D721Med (cell line): ENCODE measurements around the gene TLR2.

Experiments used
- DNase-seq: peaks from one replicate; pipeline ENCODE4 v3.0.0; 2011; ENCODE audit warnings: low spot score; ENCODE audit not compliant: insufficient read length
- FAIRE-seq: peaks from 2 replicates; lab custom pipeline; 2011; peaks lifted over from hg19 to GRCh38; lab: Jason Lieb, UNC
- TF ChIP-seq, protein P1 (sequence below): IDR thresholded peaks from 2 replicates; pipeline ENCODE4 v1.5.1; 2012; ENCODE audit warnings: mild to moderate bottlenecking, control low read depth; ENCODE audit not compliant: insufficient read depth; ENCODE audit errors: missing control alignments

Gene TLR2

DNA sequence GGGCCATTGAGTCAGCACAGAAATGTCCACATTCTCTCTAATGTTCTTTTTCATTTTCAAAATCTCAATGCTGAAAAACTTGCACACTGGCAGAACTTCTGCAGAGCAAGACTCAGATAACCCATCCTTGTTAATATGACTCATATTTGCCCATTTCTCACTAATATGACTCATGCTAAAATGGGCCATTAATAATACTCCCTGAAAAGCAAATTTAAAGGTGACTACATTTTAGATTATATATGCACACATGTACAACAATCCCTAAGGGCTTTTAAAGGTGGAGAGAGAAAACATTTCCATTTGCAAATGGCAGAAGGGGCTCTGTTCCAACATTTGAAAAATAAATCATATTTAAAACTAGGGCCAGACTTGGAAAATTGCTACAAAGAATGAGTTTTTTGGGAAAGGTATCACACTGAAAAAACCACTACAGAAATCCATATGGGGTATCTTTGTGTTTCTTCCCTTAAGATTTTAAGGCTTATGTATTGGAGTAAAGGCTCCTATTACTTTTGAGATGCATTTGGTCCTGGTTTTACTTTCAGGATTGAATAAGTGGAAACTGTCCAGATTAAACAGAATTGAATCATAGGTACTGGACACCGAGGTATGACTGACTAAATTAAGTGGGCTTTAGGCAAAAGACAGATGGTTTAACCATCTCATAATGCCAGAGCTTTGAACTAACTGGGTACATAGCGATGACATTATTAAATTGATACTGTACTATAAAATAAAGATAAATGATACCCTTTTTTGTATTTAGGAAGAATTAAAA lies 30.0 kb downstream of the TLR2 start:
- FAIRE-seq (no peak), DNase-seq (no peak)
- TF ChIP-seq, protein P1, sequence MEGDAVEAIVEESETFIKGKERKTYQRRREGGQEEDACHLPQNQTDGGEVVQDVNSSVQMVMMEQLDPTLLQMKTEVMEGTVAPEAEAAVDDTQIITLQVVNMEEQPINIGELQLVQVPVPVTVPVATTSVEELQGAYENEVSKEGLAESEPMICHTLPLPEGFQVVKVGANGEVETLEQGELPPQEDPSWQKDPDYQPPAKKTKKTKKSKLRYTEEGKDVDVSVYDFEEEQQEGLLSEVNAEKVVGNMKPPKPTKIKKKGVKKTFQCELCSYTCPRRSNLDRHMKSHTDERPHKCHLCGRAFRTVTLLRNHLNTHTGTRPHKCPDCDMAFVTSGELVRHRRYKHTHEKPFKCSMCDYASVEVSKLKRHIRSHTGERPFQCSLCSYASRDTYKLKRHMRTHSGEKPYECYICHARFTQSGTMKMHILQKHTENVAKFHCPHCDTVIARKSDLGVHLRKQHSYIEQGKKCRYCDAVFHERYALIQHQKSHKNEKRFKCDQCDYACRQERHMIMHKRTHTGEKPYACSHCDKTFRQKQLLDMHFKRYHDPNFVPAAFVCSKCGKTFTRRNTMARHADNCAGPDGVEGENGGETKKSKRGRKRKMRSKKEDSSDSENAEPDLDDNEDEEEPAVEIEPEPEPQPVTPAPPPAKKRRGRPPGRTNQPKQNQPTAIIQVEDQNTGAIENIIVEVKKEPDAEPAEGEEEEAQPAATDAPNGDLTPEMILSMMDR = no peak

DNA sequence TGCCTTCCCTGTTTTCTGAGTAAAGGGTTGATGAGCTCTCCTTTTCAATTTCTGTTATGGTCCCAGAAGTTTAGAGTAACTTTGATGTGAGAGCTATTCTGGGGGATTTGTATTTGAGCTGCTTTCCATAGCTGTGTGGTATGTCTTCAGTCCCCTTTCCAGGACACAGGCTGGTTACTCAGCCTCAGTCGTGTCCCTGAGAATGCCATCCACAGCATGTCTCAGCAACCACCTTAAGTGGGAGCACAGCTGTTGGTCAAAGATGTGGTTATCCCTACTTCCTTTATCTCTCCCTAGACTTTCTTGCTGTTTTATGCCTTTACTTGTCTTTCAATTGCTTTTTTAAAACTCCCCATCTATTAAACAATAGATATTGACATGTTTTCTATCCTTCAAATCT lies 38.0 kb downstream of the TLR2 start:
- DNase-seq (no peak), FAIRE-seq (no peak)
- TF ChIP-seq, protein P1 = no peak

DNA sequence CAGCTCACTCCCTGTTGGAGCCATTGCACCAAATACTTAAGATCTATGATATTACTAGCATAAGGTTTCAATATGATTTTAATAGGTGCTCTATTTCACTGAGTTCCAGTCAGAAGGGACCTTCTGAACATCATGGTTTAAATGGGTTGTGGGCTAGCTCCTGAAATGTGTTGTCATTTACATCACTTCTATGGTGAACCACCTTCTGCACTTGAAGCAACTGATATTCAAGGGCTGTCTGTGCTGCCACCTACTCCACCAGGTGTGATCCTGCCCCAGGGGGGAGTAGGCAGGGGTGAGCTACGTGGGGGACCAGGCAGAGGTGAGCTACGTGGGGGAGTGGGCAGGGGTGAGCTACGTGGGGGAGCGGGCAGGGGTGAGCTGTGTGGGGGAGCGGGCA lies 40.5 kb downstream of the TLR2 start:
- DNase-seq = no peak
- no peak for FAIRE-seq
- TF ChIP-seq, protein P1 = no peak

DNA sequence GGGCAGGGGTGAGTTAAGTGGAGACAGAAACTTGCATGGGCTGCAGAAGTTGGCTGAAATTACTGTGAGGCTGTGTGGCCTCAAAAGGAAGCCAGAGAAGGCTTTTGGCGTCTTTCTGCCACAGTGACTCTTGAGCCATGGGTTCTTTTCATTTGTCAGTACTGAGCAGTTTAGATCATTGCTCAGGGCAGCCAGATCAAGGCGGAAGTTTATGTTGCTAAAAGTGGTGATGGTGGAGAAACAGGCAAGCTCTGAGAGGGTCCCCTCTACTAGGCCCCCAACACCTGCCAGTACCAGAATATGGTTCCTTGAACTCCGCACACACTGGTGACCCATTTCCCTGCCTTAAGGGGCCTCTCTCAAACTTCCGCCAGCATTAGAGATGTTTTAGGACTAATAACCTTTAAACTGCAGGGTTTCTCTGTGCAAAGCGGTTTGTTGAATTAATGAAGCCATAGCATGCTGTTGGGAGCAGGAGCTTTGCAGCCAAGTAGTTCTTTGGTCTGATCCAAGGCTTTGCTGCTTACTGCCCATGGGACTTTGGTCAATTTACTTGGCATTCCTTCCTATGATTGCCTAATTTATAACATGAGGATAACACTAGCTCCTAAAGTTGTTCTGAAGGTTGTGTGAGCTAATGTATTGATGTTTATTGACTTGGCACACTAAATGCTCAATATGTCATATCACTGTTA lies 41.2 kb downstream of the TLR2 start:
- DNase-seq (no peak), FAIRE-seq (no peak)
- TF ChIP-seq, protein P1 = no peak

DNA sequence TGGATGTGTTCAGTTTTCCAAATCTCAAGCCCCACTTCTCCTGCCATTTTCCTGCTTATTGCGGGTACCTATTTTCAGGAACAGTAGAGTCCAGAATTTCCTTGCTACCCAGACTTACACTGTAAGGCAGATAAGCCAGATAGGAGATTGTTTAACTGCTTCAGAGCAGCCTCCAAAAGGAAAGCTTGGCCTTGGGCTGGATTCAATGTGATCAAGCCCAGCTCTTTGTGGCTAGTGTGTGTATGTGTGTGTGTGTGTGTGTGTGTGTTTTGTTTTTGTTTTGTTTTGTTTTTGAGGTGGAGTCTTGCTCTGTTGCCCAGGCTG lies 41.7 kb downstream of the TLR2 start:
- FAIRE-seq (no peak), DNase-seq (no peak)
- TF ChIP-seq, protein P1 = no peak

DNA sequence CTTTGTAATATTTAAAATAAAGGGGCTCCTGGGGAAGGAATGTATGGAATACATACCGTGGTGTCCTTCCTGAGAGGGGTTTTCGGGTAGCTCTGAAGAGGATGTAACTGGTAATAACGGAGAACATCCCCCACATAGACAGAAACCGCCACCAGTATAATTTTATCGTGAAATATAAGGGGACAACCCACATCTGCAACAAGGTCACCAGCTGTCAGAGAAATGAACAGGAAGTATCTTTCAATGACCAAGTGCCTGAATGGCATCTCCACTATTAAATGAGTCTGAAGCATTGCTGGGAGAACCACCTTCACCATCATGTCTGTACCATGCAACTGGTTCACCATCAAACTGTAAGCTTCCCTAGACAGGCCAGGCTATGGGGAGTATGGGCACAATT lies 44.1 kb downstream of the TLR2 start:
- TF ChIP-seq, protein P1 = no peak
- DNase-seq = no peak
- no peak for FAIRE-seq

DNA sequence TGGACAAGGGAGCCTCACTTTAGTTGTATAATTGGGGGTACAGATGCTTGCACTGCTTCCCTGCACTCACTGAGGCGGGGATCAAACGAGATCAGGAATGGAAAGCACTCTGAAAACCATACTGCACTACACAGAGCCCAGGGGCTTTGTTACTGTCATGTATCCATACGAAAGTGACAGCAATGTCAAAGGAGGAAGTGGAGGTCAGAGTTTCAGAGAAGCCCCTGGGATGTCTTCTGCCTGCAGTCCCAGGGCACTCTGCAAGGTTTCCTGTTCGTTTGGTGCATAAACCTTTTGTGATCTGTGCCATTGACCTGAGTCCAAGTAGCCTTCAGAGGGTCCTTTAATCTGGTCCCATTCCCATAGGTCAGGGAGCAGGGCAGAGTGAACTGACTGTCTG lies 44.6 kb downstream of the TLR2 start:
- FAIRE-seq (no peak), DNase-seq (no peak)
- TF ChIP-seq, protein P1 = no peak
